NCI-H187 (cell line): ENCODE measurements around the gene NPAS2.

Experiments
- DNase-seq, 2 experiments: peaks; one replicate each; lab custom pipeline; 2025; lab: John Stamatoyannopoulos, UW

Gene NPAS2

DNA sequence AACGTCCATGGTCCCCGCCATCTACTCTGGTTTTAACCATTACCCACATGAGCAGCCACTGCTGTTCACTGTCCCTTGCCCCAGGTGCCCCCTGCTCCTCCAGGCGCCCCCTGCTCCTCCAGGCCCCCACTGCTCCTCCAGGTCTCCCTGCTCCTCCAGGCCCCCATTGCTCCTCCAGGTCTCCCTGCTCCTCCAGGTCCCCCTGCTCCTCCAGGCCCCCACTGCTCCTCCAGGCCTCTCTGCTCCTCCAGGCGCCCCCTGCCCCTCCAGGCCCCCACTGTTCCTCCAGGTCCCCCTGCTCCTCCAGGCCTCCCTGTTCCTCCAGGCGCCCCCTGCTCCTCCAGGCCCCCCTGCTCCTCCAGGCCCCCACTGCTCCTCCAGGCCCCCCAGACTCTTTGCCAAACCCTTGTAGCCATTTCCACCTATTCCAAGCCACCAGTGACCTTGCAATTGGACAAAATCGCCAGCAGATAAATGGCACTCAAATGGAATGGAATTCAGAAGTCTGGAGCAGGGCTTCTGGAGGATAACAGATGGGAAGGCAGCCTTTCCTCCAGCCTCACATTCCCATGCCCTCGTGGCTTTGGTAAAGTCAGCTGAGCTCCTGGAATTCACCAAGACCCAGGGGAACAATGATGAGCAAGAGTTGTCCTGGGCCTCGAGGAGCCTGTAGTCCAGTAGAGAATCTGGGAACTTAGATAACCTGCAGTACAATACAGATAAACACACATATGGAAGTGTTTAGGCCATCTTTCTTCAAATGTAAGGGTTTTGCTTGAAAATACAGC is 168.9 kb downstream of the NPAS2 start:
- DNase-seq: no peak

DNA sequence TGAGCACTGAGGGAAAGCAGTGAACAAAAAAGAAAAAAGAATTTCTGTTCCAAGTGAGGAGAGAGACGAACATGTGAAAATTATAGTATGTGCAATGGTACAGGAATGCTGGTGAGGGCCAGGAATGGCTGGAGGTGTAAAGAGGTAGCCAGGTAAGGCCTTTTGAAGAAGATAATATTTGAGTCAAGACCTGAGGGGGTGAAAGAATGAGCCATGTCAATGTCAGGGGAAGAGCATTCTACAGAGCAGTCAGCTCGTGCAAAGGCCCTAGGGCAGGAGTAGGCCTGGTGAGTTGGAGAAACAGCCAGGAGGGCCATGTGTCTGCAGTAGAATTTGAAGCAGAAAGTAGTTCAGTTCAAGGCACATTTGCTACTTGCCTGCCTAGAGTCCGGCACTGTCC is 169.7 kb downstream of the NPAS2 start:
- DNase-seq: no peak

DNA sequence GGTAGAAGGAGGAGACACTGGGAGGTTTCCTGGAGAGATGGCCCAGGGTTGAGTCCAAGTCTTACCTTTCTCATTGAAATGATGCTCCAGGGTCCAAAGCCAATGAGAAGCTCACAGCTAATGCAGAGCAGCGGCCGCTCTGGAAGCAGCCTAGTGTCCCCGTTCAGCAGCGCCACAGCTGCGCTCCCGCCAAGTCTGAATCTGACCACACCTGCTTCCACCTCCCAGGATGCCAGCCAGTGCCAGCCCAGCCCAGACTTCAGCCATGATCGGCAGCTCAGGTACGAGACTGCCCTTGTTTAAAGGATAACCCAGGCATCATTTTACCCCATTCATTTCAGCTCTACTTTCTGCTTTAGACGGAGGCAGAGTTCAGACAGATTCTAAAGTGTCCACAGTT is 170.2 kb downstream of the NPAS2 start:
- DNase-seq: no peak

DNA sequence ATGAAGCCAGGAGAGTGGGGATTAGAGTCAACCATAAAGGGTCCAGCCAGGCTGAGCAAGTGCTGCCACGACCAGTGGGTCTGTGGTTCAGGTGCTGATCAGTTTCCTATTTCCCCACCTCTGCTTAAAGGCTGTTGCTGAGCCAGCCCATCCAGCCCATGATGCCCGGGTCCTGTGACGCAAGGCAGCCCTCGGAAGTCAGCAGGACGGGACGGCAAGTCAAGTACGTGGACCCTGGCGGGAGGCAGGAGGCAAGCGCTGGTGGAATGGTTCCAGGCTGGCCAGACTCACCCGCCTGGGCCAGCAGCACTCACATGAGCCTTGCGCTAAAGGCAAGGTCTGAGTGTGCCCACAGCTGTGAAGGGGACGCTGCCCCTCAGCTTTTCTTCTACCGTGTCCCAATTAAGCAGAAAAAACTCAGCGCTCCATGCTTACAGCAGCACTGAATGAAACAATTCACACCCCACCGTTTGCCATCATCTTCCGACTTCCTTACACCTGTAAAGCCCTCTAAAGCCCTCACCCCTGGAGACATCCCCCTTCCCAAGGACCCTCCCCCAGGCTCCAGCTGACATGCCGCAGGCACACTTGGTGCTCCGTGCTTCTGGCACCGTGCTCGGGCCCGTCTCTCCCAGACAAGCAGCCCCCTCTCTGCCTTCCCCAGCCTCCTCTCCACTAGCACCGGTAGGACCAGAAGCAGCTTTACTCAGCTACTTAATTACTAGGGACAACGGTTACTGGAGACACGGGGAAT is 170.9 kb downstream of the NPAS2 start:
- DNase-seq: no peak

DNA sequence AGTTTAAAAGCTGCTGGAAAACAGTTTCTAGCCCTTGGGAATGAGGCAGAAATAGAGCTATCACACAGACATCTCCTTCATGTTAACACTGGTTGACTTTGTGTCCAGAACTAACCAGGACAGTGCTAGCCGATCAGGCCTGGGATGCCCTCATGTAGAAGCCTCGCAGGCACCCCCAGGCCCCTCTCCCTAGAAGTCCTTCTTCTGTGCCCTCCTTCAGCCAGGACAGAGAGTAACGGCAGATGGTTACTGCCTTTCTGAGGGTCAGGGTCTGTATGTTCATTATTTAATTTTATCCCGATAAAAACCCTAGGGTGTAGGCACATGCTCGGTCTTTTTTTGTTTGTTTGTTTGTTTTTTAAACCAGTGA is 171.4 kb downstream of the NPAS2 start:
- DNase-seq: no peak

DNA sequence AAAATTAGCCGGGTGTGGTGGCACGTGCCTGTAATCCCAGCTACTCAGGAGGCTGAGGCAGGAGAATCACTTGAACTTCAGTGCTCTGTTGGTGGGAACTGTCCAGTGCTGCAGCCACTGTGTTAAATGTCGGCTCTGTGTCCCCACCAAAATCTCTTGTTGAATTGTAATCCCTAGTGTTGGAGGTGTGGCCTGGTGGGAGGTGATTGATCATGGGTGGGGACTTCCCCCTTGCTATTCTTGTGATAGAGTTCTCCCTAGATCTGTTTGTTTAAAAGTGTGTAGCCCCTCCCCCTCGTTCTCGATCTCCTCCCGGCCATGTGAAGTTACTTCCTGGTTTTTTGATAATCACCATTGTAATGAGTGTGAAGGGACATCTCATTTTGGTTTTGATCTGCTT is 172.3 kb downstream of the NPAS2 start:
- DNase-seq: no peak

DNA sequence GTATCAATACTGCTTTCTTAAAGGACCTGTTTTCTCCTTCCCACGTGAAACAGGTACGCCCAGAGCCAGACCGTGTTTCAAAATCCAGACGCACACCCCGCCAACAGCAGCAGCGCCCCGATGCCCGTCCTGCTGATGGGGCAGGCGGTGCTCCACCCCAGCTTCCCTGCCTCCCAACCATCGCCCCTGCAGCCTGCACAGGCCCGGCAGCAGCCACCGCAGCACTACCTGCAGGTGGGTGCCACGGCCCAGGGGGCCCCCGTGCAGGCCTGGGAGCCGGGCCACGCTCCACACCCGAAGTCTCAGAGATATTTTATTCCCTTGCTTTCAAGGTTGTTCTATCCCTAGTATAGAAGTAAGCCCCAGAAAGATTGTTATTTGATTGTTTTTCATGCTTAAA is 173.4 kb downstream of the NPAS2 start:
- no peak for DNase-seq

DNA sequence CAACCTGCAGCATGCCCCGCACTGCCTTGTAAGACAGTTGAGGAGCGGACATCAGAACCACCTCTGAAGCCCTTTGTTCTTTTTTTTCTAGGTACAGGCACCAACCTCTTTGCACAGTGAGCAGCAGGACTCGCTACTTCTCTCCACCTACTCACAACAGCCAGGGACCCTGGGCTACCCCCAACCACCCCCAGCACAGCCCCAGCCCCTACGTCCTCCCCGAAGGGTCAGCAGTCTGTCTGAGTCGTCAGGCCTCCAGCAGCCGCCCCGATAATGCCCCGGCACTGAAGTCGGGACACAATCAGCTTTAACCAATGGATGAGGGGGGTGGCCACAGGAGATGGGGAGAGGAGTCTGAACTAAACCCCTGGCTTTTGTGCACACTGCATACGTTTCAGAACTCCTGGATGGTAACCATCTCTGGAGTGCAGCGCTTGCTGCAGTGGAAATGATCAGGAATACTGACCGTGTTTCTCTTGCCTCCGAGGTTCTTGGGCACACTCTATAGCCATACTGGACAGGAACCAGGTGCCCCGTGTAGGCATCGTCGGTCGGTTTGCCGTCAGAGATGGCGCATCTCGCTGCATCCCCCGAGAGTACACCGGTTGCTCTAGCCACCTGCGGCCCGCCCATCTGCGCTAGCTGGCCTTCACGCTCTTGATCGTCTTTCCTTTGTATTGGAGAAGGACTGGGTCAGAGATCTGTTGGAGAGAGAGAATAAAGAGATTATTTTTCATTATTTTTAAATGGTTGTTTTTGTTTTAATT is 175.6 kb downstream of the NPAS2 start:
- DNase-seq: no peak

DNA sequence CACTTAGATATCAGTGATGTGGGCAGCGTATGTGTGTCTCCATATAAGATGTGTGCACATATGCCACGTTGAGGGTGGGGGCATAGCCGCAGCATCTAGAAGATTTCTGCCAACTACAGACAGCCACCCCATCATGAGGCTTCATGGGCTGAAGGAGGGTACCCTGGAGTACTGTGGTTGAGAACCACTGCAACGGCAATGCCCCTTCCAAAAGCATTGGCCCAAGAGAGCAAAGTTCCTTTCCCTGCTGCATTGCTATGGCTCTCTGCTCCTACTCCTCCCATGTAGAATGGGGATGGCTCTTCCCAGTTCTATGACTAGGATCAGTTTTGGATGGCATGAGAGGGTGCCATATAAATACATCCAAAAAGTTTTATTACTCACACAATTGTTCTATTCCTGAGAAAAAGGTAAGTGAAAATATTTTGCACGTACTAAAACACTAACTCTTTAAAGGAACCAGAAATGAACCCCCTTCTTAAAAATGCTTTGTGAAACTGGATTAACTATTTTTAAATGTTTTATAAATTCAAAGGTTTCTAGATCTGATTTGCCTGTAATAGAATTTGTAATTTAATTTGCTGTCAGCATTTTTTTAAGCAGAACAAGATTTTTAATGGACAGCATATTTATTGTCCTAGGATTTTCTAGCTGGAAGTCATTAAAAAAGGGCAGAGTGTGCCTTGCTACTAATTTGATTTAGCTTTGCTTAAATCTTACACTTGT is 177.7 kb downstream of the NPAS2 start:
- DNase-seq: no peak

DNA sequence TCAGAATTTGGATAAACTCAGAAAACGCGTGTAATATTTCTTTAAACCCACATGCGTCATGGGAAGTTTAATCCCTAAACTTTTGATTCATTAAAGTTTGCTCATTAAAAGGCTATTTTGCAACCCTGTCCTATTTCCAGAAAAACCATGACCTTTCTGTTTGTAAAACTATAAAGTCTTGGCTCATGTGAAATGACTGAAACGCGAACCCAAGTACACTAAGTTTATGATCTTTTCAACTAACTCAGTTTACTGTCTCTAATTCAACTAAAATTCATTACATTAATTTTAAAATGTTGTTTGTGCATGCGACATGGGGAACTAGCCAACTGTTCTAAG is 178.3 kb downstream of the NPAS2 start:
- DNase-seq: no peak

DNA sequence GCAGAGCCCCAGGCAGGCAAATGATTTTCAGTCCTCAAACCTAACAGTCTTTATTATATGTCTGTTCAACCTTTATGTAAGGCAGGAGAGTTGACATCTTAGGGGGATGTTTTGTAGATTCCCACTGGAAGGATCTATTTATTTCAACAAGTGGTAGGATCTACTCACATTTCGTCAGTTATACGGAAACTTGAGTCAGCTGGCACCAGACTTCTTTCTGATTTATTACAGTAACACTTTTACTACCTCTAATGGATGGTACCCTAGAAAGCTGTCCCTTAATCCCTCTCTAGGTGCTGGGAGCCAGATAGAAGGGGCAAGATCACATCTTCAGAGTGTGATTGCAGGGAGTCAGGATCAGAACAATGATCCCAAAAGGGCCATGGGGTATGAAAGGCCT is 180.1 kb downstream of the NPAS2 start:
- DNase-seq: no peak

DNA sequence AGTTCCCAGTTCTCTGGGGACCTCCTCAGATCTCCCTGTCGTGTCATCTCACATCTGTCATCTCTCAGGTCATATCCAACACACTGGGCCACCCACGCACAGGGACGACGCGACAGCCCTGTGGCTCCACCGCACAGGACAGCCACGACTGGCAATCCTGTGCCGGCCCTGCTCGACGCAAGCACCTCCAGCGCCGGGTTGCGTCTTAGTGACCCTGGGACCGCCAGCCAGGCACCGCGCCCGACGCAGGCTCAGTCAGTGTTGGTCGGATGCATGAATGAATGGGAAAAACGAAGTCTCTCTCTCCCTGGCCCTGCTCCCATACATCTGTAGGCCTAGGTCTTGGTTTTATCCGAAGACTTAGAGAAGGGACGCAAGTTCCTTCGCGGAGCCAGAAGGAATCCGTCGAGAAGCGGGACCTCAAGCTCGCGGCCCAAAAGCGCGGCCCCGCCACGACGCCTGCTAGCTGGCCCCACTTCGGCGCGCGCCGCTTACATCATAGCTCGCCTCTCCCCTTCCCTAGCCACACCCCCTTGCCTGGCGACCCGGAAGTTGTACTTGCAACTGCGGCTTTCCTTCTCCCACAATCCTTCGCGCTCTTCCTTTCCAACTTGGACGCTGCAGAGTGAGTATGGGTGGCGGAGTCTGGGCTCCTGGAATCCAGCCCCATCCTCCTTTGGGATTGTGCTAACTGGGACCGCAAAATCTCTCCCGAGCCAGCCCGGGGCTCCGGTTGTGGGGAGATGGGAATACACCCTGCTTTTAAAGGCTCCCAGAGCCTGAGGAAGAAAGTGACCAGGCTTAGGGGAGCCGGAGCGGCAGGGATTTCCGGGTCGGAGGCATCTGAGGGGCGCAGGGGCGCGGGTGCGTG is 182.0 kb downstream of the NPAS2 start, which contains the start of gene RPL31:
Gene RPL31, plus strand, starts transcription at position 599 of the 871 bp plus-strand sequence. CDS start 413 bp downstream, outside the sequence.
- DNase-seq: peak; percentile 47 to 78

DNA sequence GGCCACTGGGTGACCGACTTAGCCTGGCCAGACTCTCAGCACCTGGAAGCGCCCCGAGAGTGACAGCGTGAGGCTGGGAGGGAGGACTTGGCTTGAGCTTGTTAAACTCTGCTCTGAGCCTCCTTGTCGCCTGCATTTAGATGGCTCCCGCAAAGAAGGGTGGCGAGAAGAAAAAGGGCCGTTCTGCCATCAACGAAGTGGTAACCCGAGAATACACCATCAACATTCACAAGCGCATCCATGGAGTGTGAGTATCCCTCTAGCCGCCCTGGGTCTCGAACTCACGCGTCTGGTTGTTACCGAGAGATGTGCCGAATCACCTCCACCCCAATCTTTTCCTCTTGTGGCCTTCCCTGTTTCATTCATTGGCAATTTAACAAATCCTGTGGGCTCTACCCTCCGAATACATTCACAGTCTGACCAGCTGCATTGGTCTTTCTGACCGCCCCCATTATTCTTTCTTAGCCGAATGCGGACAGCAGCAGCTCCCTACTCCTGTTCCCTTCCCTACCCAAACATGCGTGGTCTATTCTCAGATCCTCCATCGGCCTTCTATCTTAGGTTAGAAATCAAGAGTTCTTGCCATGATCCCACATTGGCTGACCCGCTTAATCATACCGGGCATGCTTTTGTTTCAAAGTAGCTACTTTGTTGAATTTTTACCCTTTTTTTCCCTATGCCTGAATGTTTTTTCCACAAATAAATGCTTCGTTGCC is 182.8 kb downstream of the NPAS2 start:
- no peak for DNase-seq

DNA sequence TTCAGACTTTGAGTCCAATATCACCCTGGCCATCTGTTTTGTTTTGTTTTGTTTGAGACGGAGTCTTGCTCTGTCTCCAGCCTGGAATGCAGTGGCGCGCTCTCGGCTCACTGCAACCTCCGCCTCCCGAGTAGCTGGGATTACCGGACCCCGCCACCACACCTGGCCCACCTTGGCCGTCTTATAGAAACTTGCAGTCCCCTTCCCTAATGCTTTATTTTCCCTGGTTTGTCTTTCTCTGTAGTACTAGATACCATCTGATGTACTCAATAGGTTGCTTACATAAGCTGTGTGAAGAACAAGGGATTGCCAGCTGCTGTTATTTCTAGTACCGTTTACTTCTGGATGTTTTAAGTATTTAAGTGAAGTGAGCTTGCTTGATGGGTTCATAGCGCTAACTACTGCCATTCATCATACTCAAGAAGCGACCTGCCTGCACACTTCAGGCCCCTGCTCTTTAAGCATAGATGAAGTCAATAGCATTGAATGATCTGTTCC is 183.4 kb downstream of the NPAS2 start:
- no peak for DNase-seq

DNA sequence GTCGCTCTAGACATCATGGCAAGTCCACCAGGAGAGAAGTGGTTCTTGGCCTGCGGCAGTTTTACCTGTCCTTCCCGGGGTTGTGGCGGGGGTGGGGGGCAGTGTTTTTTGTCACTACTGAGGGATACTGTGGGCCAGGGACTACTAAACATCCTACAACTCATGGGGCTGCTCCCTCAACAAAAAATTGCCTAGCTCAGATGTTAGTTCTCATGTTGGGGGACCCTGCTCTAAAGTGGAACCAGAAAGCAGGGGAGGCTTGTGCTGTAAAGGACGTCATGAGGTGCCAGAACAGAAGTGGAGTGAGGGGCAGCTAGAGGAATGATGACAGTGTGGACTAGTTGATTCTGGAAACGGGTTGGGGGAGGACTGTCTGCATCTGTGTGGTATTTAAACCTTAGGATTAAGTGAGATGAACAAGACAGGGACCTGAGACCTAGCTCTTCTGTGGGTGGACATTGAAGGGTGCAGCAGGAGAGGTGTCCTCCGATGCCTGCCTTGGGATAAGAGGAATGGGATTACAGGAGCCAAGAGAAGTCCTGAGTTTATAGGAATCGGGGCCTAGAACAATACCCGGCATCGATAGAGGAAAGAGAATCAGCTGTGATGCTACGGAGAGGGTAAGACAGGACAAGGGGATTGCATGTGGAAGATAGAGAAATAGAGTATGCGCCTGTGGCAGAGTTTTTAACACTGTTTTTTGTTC is 184.8 kb downstream of the NPAS2 start:
- DNase-seq: no peak

DNA sequence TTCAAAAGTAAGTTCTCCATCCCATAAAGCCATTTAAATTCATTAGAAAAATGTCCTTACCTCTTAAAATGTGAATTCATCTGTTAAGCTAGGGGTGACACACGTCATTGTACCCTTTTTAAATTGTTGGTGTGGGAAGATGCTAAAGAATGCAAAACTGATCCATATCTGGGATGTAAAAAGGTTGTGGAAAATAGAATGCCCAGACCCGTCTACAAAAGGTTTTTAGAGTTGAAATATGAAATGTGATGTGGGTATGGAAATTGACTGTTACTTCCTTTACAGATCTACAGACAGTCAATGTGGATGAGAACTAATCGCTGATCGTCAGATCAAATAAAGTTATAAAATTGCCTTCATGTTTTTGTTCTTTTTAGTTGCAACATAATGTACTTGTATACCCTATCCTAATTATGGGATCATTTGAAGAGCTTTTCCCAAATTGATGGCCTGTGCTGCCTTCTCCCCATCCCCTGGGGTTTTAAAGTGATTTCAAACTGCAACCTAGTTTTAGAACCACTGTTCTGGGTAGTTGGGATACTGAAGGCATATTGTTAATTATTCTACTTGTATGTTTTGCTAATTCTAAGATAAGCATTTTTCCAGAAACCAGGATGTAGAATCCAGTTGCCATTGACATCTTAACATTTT is 186.3 kb downstream of the NPAS2 start:
- no peak for DNase-seq

DNA sequence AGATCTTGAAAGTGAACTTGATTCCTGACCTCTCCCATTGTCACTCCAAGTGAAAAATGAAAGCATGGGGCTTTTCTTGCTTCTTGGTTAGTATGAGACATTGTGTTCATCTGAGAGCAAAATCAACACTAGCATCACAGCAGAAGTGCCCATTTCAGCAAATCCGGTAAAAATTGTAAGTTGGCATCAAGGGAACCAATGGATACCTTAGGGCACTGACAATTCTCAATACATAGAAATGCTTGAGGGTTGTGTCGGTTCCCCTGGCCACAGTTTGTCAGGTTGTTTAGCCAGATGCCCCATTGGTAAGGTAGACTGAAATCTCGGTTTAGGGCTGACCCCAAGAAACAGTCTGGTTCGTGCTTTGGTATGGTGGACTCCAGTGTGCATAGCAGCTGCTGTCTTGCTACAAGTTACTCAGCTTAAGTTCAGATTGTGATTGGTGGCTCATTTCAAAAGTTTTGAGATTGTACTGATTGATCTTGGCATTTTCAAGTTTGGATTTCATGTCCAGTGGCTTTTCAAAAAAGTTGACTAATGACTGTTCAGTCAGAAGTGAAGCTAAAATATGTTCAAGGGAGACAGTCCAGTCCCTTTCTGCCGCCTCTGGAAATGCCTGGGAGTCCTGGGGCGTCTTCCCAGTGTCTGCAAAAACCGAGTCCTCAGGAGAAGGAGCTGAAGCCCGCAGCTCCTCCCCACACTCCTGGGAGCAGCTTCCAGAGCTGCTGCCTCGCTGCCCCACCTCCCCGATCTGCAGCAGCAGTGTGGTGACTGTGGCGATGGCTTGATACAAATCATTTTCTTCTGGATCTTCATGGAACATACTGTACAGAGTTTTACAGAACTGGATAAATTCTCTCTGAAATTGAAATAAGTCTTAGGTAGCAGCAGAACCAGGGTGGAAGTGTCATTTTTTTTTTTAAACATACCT is 187.7 kb downstream of the NPAS2 start:
- DNase-seq: no peak

DNA sequence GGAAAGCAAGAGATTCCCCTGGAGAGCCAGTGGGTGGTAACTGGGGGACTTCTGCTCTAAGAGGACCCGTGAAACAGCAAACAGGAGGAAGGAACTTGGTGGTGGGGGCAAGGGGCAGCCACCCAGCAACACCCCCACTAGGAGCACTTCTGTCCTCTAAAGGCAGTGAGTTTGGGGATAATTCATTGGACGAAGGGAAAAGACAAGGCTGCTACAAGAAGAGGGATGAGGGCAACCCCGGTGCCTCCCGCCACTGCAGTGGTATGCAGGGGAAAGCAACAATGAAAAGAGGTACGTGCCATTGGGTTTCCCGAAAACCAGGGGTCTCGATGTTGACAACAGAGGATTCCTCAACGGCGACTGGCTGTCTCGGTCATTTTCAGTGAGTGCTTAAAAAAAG is 191.2 kb downstream of the NPAS2 start:
- DNase-seq: no peak
